Measurements from ENCODE around the gene BMPR2.

The BMPR2 gene

DNA sequence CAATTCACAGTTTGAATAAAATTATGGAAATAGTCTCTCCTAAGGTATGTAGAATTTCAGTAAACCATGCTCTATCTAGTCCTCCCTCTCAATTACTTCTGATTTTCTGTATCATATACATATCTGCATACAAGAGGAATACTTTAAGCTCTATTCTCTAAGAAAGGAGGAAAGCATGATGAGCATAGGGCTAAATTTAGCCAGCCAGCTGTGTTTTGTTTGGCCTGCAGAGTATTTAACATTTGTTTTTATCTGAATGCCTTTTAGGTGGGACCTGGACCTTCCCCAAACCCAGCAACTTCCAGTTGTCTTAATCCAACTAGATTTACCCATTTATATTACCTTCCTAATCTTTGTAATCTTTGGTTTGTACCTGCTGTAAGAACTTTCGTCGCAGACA, 216.4 kb downstream of the BMPR2 start:
- TF ChIP-seq, protein P1, sequence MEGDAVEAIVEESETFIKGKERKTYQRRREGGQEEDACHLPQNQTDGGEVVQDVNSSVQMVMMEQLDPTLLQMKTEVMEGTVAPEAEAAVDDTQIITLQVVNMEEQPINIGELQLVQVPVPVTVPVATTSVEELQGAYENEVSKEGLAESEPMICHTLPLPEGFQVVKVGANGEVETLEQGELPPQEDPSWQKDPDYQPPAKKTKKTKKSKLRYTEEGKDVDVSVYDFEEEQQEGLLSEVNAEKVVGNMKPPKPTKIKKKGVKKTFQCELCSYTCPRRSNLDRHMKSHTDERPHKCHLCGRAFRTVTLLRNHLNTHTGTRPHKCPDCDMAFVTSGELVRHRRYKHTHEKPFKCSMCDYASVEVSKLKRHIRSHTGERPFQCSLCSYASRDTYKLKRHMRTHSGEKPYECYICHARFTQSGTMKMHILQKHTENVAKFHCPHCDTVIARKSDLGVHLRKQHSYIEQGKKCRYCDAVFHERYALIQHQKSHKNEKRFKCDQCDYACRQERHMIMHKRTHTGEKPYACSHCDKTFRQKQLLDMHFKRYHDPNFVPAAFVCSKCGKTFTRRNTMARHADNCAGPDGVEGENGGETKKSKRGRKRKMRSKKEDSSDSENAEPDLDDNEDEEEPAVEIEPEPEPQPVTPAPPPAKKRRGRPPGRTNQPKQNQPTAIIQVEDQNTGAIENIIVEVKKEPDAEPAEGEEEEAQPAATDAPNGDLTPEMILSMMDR (conservative IDR thresholded peaks at IDR 0.05): no peak
- H3K27ac ChIP-seq: no peak overlapping the region

DNA sequence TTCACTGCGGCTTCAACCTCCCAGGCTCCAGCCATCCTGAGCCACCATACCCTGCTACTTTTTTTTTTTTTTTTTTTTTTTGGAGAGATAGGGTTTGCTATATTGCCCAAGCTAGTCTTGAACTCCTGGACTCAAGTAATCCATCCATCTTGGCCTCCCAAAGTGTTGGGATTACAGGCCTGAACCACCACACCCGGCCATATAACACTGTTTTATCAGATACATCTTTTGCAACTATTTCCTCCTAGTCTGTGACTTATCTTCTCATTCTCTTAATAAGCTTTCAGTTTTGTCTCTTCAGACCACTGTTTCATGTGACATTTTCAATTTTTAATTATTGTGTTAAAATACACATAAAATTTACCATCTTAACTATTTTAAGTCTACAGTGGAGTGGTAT, 223.0 kb downstream of the BMPR2 start:
- H3K27ac ChIP-seq: no peak overlapping the region
- TF ChIP-seq, protein P1 (conservative IDR thresholded peaks at IDR 0.05): no peak

DNA sequence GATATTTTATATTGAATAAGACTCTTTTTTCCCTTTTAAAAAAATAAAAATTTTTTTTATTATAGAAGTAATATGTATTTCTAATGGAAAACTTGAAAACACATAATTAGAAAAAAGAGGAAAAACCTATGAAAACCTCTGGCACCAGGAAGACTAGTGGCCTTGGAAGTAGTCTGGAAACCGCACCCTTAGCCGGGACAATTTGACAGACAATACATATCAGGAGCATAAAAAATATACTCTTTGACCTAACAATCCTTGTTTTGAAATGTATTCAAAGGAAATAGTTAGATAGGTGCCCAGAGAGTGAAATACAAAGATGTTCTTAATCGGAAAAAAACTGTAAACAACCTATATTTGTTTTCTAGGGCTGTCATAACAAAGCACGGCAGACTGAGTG, 223.8 kb downstream of the BMPR2 start:
- TF ChIP-seq, protein P1 (conservative IDR thresholded peaks at IDR 0.05): no peak
- no peak overlapping the region for H3K27ac ChIP-seq

DNA sequence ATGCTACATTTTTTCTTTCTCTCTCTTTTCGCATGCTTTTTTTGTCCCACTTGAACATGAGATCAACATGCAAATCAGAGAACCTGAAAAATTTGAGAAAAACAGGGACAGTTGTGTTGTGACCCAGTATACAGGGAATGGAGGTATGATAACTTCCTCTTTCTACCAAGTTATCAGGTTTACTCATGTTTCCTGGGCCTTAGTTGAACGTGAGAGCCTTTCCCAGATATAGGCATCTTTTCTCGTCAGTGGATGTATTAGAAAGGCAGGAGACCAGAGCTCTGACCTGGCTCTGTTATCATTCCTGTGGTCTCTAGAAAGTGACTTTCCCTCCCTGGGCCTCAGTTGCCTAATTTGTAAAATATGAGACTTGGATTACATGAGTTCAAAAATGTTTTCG, 228.6 kb downstream of the BMPR2 start:
- TF ChIP-seq, protein P1 (conservative IDR thresholded peaks at IDR 0.05): no peak

DNA sequence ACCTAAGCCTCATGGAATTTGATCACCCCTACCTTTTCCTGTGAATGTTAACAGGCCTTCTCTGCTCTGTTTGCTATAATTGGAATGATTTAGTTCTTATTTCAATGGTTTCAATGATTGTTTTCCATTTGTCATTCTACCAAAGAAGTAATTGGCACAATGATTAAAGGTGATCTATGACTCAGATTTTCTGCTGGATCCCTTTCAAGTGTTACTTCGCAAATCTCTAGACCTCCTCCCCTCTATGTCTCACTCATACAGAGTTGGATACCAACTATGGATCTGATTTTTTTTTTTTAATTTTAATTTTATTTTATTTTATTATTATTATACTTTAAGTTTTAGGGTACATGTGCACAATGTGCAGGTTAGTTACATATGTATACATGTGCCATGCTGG, 229.0 kb downstream of the BMPR2 start:
- TF ChIP-seq, protein P1 (conservative IDR thresholded peaks at IDR 0.05): no peak
- H3K27ac ChIP-seq: no peak overlapping the region

More for the DNA sequence above, 228.6 kb downstream of the BMPR2 start:
- no peak overlapping the region for H3K27ac ChIP-seq

DNA sequence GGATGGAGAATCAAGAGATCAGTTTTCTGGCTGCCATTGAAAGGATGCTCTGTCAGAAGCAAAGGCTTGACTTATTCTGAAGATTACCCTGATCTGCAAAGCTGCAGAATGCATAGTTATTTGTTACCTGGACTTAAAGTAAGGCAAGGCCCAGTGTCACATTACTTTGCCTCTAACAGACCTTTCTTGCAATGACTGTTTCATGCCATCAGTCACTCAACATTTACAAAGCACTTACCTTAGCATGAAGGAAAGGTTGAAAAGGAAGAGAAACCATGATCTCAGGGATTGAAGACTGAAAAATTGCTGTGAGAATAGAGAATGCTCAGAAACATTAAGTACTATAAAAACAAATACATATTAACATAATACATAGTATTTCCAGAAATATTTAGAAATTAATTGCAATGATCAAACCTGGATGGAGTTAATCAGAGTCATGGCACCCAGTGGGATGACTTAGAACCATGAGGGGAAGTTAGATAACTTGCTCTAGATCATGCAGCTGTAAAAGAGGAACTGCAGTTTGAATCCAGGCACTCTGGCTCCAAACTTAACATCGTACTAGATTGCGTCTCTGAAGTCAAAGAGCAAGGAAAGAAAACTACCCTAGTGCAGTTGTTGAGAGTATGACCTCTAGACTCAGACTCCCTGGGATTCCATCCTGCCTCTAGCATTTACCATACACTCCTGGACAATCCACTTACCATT, 232.2 kb downstream of the BMPR2 start:
- H3K27ac ChIP-seq: peak overlapping the region; percentile 82
- TF ChIP-seq, protein P1 (conservative IDR thresholded peaks at IDR 0.05): no peak

DNA sequence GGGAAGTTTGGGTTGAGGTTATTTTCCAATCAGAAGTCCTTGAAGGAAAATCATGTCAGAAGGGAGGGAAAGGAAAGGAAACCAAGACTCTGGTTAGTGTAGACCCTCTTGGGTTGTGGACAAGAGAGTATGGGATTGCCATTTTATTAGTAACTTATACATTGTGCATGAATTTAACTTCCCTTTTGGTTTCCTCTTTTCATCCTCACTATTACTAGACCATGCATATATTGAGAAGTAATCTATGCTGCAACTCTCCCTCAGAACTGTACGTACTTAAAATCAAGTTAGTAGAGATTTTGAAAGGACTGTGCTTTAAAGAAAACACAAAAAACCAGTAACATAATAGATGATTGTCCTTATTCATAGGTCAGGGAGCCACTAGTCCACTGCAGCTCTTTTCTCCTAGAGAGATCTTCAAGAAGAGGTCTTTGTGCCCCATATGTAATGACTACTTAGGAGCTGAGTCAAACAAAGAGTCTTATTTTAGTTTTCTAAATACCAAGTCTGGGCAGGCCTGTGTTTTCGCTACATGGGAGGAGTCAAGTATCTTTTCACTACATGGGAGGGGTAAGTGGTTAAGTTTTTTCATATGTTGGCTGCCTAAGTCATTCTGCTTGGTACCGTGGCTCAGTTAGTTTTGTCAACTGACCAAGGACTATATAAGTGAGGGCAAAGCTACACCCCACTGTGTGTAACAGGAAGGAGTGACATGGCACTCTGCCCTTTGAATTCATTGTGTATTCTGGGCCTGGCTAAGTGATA, 233.4 kb downstream of the BMPR2 start:
- H3K27ac ChIP-seq: peak overlapping the region; percentile 82
- TF ChIP-seq, protein P1 (conservative IDR thresholded peaks at IDR 0.05): no peak
